BLaER1 (cell line): ENCODE data around the gene NEDD9.

Experiments
- H3K27ac ChIP-seq: shearing (Covaris generic); formaldehyde crosslinking; 2 replicates; pipeline ENCODE4 v1.8.1; 2022
- H3K27me3 ChIP-seq: shearing (Covaris generic); formaldehyde crosslinking; 2 replicates; pipeline ENCODE4 v1.8.1; 2022
- H3K36me3 ChIP-seq: shearing (Covaris generic); formaldehyde crosslinking; 2 replicates; pipeline ENCODE4 v1.8.1; 2022
- H3K4me1 ChIP-seq: shearing (Covaris generic); formaldehyde crosslinking; 2 replicates; pipeline ENCODE4 v1.8.1; 2022
- H3K4me2 ChIP-seq: shearing (Covaris generic); formaldehyde crosslinking; 2 replicates; pipeline ENCODE4 v1.8.1; 2022
- H3K4me3 ChIP-seq: shearing (Covaris generic); formaldehyde crosslinking; 2 replicates; pipeline ENCODE4 v1.8.1; 2022
- H3K9ac ChIP-seq: shearing (Covaris generic); formaldehyde crosslinking; 2 replicates; pipeline ENCODE4 v1.8.1; 2022
- H3K9me3 ChIP-seq: shearing (Covaris generic); formaldehyde crosslinking; 2 replicates; pipeline ENCODE4 v1.8.1; 2022
- H4K20me1 ChIP-seq: shearing (Covaris generic); formaldehyde crosslinking; 2 replicates; pipeline ENCODE4 v1.8.1; 2022
- Cebpa-rat ChIP-seq: shearing (Covaris generic); IDR thresholded peaks from 2 replicates; pipeline ENCODE4 v1.8.1; 2022

Gene NEDD9

DNA sequence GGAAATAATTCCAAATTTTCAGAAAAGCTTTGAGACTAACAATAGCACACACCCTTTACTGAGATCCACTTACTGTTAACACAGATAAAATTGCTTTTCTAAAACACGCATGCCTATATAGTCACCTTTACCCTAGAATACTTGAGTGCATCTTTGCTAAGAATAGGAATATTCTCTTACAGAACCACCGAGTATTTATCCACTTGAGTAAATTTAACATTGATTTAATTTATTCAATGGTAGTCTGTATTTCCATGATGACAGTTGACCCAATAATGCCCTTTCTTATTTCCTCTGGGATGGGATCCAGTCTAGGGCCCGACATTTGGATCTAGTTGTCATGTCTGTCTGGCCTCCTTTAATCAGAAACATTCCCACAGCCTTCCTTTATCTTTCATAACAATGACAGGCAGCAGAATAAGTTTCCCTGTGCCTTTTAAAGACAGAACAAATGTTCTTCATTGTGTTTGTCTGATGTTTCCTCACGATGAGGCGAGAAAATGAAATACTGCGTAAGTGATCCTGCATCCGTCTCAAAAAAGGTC lies 64.3 kb downstream of the NEDD9 start:
- Histone ChIP-seq H3K4me2 (no peak overlapping the region), H3K4me1 (no peaks in the 10 kb centered on the region), H4K20me1 (no peaks in the 10 kb centered on the region), H3K9me3 (no peaks in the 10 kb centered on the region), H3K27me3 (no peaks in the 10 kb centered on the region), H3K4me3 (no peak overlapping the region), H3K27ac (no peak overlapping the region), H3K9ac (no peak overlapping the region), H3K36me3 (no peaks in the 10 kb centered on the region)
- TF ChIP-seq Cebpa-rat, result no peak

DNA sequence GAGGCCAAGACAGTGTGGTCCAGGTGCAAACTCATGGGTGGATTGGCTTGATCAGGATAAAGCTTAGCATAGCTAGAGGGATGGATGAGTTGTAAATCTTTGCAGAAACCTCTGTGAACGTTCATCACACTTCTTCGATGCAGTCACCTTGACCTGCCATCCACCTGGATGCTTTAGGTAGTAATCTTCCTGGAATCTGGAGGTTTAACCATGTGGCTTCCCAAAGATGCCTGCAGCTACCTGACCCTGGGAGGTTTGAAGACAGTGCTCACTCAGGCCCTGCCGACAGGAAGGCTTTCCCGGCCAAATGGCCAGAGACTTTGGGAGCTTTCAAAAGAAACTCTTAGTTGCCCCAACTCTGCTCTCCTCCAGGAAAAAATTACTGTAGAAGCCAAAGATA lies 65.5 kb downstream of the NEDD9 start:
- H3K27ac ChIP-seq, result no peak overlapping the region
- H3K9me3 ChIP-seq, result no peaks in the 10 kb centered on the region
- H3K36me3 ChIP-seq, result no peaks in the 10 kb centered on the region
- H3K4me2 ChIP-seq, result no peak overlapping the region
- H4K20me1 ChIP-seq, result no peaks in the 10 kb centered on the region
- TF ChIP-seq Cebpa-rat, result no peak
- H3K4me1 ChIP-seq, result no peaks in the 10 kb centered on the region
- H3K27me3 ChIP-seq, result no peaks in the 10 kb centered on the region
- H3K9ac ChIP-seq, result no peak overlapping the region
- no peak overlapping the region for H3K4me3 ChIP-seq

DNA sequence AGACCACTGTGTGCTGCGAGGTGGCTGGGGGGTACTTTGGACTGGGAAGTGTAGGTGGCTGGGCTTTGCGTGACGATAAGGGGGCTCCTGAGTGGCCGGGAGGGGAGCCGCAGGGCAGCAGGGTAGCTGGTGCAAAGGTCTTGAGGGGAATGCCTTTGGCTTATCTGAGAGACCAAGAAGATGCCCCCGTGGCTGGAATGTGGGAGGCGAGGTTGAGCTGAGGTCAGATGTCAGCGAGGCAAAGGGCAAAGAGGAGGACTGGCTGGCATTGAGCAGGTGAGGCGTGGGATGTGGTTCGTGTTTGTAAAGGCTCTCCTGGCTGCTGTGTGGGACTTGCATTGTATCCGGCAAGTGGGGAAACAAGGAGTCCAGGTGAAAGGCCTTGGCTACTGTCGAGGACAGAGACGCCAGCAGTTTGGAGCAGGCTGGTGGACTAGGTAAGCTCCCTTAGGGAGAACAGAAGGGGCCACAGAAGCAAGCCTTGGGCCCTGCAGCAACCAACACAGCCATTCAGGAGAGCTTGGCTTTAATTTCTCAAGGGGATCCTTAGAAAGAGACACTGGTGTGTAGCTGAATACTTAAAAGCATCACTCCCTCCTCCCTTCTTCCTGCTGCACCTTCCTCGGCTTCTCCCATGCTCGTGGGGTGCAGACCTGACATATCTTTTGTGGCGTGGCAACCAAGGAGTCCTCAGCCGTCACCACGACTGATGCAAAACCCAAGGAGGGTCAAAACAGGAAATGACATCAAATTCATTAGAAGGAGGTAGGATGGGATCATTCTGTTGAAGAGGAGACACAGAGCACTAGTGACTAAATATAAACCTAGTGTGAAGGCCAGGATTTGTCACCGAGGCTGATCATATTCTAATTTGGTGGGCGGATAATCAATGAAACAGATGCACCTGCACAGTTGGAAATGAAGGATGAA lies 67.5 kb downstream of the NEDD9 start:
- no peak for TF ChIP-seq Cebpa-rat
- no peaks in the 10 kb centered on the region for H4K20me1 ChIP-seq
- H3K27ac ChIP-seq, result no peak overlapping the region
- no peaks in the 10 kb centered on the region for H3K9me3 ChIP-seq
- no peak overlapping the region for H3K9ac ChIP-seq
- H3K27me3 ChIP-seq, result no peaks in the 10 kb centered on the region
- H3K4me2 ChIP-seq, result no peak overlapping the region
- H3K36me3 ChIP-seq, result no peaks in the 10 kb centered on the region
- H3K4me3 ChIP-seq, result no peak overlapping the region
- H3K4me1 ChIP-seq, result no peaks in the 10 kb centered on the region

DNA sequence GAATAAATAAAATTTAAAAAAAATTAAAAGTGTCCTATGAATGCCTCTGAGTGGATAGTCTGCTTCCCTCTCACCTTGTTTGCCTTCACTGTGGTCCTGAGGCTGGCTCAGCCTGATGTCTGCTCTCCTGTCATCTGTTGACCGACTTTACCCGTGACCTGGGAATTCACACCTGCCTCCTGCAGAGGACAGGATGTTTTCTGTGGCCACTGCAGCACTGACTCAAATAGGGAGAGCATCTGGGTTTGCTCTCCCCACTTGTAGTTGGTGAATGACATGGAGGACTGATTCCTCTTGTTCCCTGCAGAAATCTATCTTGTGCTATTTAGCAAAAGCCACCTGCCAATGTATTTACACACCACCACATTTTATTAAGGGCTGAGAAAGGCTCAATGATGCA lies 68.5 kb downstream of the NEDD9 start:
- H3K9me3 ChIP-seq, result no peaks in the 10 kb centered on the region
- no peak for TF ChIP-seq Cebpa-rat
- no peaks in the 10 kb centered on the region for H4K20me1 ChIP-seq
- H3K9ac ChIP-seq, result no peak overlapping the region
- no peaks in the 10 kb centered on the region for H3K4me1 ChIP-seq
- H3K4me2 ChIP-seq, result no peak overlapping the region
- no peak overlapping the region for H3K27ac ChIP-seq
- no peak overlapping the region for H3K4me3 ChIP-seq
- H3K27me3 ChIP-seq, result no peaks in the 10 kb centered on the region
- H3K36me3 ChIP-seq, result no peaks in the 10 kb centered on the region

DNA sequence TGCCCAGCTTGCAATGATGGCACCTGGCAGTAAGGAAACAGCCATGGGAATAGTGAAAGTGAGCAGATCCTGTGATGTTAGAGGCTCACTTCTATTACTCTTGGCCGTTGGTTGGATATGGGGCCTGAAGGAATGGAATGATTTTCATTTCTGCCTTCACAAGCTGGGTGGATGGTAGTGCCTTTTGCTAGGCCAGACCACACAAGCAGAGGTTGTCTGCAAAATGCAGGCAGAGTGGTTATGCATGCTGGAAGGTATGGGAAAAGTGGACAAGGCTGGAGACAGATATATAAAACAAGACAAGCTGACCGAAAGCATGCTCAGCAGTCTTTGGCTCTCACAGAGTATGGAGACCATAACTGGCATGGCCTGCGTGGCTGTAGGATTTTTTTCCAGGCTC lies 70.2 kb downstream of the NEDD9 start:
- TF ChIP-seq Cebpa-rat, result no peak
- H4K20me1 ChIP-seq, result no peaks in the 10 kb centered on the region
- H3K9ac ChIP-seq, result no peak overlapping the region
- H3K9me3 ChIP-seq, result no peaks in the 10 kb centered on the region
- no peak overlapping the region for H3K27ac ChIP-seq
- no peaks in the 10 kb centered on the region for H3K27me3 ChIP-seq
- no peak overlapping the region for H3K4me2 ChIP-seq
- H3K4me1 ChIP-seq, result no peaks in the 10 kb centered on the region
- H3K36me3 ChIP-seq, result no peaks in the 10 kb centered on the region
- H3K4me3 ChIP-seq, result no peak overlapping the region

DNA sequence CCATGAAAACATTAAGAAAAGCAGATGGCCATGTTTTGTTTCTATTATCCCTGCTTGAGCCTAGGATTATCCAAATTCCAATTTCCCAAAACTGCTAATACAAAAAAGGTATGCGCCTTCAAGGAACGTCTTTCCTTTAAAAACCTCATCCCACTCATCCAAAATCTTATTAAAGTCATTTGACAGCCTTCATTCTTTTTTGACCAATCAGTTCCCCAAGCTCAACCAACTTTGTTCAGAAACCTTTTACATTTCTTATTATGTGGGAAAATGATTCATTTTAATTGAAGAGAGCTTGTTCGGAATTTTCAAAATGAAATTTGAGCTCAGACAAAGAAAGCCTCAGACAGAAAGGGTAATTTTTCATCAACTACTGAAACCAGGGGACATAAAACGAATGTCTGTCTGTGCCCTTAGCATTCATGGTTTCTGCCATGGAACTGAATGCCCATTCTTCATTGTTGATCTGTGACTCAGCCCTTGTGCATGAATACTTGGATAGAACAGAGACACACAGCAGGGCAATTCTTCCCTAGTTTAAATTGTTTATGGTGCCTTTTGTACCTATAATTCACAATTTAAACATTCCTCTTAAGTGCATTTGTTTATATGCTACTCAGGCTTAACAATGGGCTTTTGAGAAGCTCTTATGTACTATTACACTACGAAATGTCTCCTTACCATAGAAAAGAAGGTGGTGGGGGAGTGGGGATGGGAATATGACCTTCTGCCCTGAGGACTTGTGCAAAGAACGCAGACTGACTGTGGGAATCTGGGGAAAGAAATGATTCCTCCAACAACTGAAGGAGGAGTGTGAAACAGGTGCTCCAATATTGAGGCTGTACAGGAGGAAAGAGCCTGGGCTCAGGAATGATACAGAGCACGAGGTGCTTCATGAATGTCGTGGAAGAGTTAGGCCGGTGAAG lies 71.2 kb downstream of the NEDD9 start:
- no peaks in the 10 kb centered on the region for H3K4me1 ChIP-seq
- no peak for TF ChIP-seq Cebpa-rat
- H3K4me2 ChIP-seq, result no peak overlapping the region
- H4K20me1 ChIP-seq, result no peaks in the 10 kb centered on the region
- H3K4me3 ChIP-seq, result no peak overlapping the region
- H3K9ac ChIP-seq, result no peak overlapping the region
- no peaks in the 10 kb centered on the region for H3K27me3 ChIP-seq
- H3K9me3 ChIP-seq, result no peaks in the 10 kb centered on the region
- no peaks in the 10 kb centered on the region for H3K36me3 ChIP-seq
- H3K27ac ChIP-seq, result no peak overlapping the region

DNA sequence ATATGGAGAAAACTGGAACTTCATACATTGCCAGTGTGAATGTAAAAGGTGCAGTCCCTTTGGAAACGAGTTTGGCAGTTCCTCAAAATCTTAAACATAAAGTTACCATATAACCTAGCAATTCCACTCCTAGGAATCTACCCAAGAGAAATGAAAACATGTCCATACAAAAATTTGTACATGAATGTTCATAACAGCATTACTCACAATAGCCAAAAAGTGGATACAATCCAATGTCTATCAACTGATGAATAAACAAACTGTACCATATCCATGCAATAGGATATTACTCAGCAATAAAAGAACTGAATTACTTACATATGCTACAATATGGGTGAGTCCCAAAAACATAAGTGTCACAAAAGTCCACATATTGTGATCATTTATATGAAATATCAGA lies 72.3 kb downstream of the NEDD9 start:
- TF ChIP-seq Cebpa-rat, result no peak
- H3K4me2 ChIP-seq, result no peak overlapping the region
- H3K36me3 ChIP-seq, result no peaks in the 10 kb centered on the region
- H3K4me3 ChIP-seq, result no peak overlapping the region
- no peak overlapping the region for H3K9ac ChIP-seq
- H3K4me1 ChIP-seq, result no peaks in the 10 kb centered on the region
- no peaks in the 10 kb centered on the region for H3K9me3 ChIP-seq
- H3K27me3 ChIP-seq, result no peaks in the 10 kb centered on the region
- no peaks in the 10 kb centered on the region for H4K20me1 ChIP-seq
- H3K27ac ChIP-seq, result no peak overlapping the region

DNA sequence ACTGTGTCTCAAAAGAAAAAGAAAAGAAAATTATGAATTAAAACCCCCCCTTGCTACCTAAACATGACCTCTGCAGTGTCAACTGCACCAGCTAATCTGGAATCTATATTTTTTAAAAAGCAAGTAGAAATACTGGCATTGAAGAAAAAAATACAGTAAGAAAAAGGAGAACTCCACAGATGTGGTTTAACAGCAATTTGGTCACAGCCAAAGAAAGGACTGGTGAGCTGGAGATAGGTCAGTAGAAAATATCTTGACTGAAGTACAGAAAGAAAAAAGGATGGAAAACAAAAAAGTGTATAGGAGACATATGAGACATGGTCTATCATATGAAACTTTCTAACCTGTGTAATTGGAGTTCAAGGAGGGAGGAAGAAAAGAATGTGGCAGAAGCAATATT lies 76.9 kb downstream of the NEDD9 start:
- TF ChIP-seq Cebpa-rat, result no peak
- H3K9ac ChIP-seq, result no peak overlapping the region
- no peak overlapping the region for H3K4me2 ChIP-seq
- no peaks in the 10 kb centered on the region for H4K20me1 ChIP-seq
- no peaks in the 10 kb centered on the region for H3K36me3 ChIP-seq
- H3K27me3 ChIP-seq, result no peaks in the 10 kb centered on the region
- H3K4me1 ChIP-seq, result no peaks in the 10 kb centered on the region
- H3K27ac ChIP-seq, result no peak overlapping the region
- H3K9me3 ChIP-seq, result no peaks in the 10 kb centered on the region
- no peak overlapping the region for H3K4me3 ChIP-seq

DNA sequence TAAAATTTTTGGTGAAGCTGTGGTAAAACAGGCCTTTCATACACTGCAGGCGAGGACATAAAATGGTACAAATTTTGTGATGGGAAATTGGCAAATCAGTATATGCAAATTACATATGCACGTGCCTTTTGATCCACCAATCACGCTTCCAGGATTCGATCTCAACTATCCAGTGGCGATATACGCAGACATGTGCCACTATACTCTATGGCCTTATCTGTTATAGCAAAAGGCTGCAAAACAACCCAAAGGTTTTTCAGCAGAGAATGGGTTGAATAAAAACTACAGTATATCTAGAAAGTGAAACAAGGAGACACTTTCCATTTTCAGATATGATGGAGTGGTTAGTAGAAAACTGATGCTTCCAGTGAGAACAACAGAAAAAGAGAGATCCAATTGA lies 79.0 kb downstream of the NEDD9 start:
- Histone ChIP-seq H3K9ac (no peak overlapping the region), H3K4me2 (no peak overlapping the region)

DNA sequence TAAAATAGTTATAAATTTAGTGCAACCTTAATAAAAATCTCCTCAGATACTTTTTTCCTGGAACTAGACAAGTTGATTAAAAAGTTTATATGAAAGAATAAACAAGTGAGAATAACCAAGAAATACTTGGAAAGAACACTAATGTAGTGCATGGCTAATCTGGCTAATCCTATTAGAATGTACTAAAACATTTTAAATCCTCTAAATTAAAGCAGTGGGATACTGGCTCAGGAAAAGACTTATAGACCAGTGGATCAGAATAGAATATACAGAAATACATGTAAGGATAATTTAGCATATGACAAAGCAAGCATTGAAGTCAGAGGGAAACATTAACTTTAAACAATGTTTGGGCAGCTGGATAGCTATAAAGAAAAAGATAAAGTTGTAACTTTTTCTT lies 79.9 kb downstream of the NEDD9 start:
- no peak for TF ChIP-seq Cebpa-rat
- Histone ChIP-seq H3K4me1 (no peaks in the 10 kb centered on the region), H3K9ac (no peak overlapping the region), H3K36me3 (no peaks in the 10 kb centered on the region), H3K27ac (no peak overlapping the region), H3K4me2 (no peak overlapping the region), H3K27me3 (no peaks in the 10 kb centered on the region), H3K4me3 (no peak overlapping the region), H3K9me3 (no peaks in the 10 kb centered on the region), H4K20me1 (no peaks in the 10 kb centered on the region)

More for the DNA sequence above, 79.0 kb downstream of the NEDD9 start:
- Histone ChIP-seq H3K27ac (no peak overlapping the region), H3K36me3 (no peaks in the 10 kb centered on the region), H3K4me1 (no peaks in the 10 kb centered on the region), H3K4me3 (no peak overlapping the region), H4K20me1 (no peaks in the 10 kb centered on the region), H3K9me3 (no peaks in the 10 kb centered on the region), H3K27me3 (no peaks in the 10 kb centered on the region)
- TF ChIP-seq Cebpa-rat, result no peak
